Left ventricle myocardium inferior (tissue), 1 donor: ENCODE measurements around the gene SLC4A2. TPM values are rescaled to one million over a fixed set of nuclear protein-coding genes. Genes with fewer than 3 reads are reported as not detected.

Experiments
- DNase-seq: peaks from one replicate; pipeline ENCODE4 v3.0.0-alpha.2; 2020
- H3K27ac ChIP-seq: fragments of 200-600 bp; replicated peaks from 2 replicates; pipeline ENCODE4 v1.8.0; 2021
- H3K27me3 ChIP-seq: fragments of 200-600 bp; 2 replicates; pipeline ENCODE4 v1.8.0; 2021; ENCODE audit warnings: low read depth
- H3K36me3 ChIP-seq: fragments of 200-600 bp; 2 replicates; pipeline ENCODE4 v1.8.0; 2021
- H3K4me1 ChIP-seq: fragments of 200-600 bp; 2 replicates; pipeline ENCODE4 v1.8.0; 2021
- H3K4me3 ChIP-seq: fragments of 200-600 bp; 2 replicates; pipeline ENCODE4 v1.8.0; 2021; ENCODE audit warnings: mild to moderate bottlenecking, moderate library complexity
- H3K9me3 ChIP-seq: fragments of 200-600 bp; replicated peaks from 2 replicates; pipeline ENCODE4 v1.8.0; 2021
- intact Hi-C: fragments of 100-400 bp; cut with micrococcal nuclease; formaldehyde crosslinking; loops from one replicate; pipeline ENCODE4 v1.11.0; 2022
- total RNA-seq: library from RNA; stranded (reverse); fragmentation: NEBNext Ultra II Directional; extraction: Animal tissue kit (Norgen Biotek cat#: 25700); gene quantifications from one replicate; pipeline ENCODE4 v1.2.1, GENCODE V29; 2021
- TF ChIP-seq, protein P1 (sequence below): fragments of 200-600 bp; IDR thresholded peaks from 2 replicates; pipeline ENCODE4 v1.8.0; 2021; ENCODE audit warnings: antibody characterized with exemption, mild to moderate bottlenecking, borderline replicate concordance
- donor health status: DM: no; HTN: yes; CAD: no; lungs with severe emphysema.

The SLC4A2 gene
- total RNA-seq, 1 donor from 2014 or later: 62.9 TPM

DNA sequence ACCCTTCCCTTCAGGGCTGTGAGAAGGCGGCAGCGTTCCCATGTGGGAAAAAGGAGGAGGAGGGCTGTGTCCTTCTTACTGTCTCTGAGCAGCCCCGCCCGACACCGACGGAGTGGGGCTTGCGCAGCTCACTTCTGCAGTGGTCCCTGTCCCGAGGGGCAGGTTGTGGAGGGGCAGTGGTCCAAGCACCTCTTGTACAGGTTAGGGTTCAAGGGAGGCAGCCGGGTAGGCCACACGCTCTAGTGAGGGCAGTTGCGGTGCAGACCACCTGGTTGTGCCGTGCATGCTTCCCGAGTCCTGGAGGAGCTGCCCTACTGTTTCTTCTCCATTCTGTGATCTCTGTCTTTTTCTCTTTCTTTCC, 59.6 kb downstream of the SLC4A2 start:
- no peaks in the 10 kb centered on the region for H3K9me3 ChIP-seq
- no peak for DNase-seq
- H3K4me3 ChIP-seq: no peak overlapping the region
- TF ChIP-seq, protein P1, sequence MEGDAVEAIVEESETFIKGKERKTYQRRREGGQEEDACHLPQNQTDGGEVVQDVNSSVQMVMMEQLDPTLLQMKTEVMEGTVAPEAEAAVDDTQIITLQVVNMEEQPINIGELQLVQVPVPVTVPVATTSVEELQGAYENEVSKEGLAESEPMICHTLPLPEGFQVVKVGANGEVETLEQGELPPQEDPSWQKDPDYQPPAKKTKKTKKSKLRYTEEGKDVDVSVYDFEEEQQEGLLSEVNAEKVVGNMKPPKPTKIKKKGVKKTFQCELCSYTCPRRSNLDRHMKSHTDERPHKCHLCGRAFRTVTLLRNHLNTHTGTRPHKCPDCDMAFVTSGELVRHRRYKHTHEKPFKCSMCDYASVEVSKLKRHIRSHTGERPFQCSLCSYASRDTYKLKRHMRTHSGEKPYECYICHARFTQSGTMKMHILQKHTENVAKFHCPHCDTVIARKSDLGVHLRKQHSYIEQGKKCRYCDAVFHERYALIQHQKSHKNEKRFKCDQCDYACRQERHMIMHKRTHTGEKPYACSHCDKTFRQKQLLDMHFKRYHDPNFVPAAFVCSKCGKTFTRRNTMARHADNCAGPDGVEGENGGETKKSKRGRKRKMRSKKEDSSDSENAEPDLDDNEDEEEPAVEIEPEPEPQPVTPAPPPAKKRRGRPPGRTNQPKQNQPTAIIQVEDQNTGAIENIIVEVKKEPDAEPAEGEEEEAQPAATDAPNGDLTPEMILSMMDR: no peak
- intact Hi-C loops: no loop called here
- H3K27ac ChIP-seq: no peak overlapping the region
- H3K36me3 ChIP-seq: peaks cover 53% of the 10 kb centered on the region
- peaks cover 14% of the 10 kb centered on the region for H3K4me1 ChIP-seq
- H3K27me3 ChIP-seq: no peaks in the 10 kb centered on the region

DNA sequence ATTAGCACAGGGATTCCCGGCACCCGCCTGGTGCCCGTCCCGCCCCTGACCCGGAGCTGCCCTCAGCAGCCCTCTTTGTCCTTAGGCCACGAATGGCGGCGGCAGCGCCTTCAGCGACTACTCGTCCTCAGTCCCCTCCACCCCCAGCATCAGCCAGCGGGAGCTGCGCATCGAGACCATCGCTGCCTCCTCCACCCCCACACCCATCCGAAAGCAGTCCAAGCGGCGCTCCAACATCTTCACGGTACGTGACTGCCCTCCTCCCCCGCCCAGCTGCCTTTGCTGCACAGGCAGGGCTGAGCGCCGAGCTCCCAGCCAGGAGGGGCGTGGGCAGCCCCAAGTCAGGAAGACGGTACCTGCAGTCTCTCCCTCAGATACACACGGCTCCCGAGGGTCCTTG, 60.5 kb downstream of the SLC4A2 start:
- intact Hi-C loops: no loop called here

DNA sequence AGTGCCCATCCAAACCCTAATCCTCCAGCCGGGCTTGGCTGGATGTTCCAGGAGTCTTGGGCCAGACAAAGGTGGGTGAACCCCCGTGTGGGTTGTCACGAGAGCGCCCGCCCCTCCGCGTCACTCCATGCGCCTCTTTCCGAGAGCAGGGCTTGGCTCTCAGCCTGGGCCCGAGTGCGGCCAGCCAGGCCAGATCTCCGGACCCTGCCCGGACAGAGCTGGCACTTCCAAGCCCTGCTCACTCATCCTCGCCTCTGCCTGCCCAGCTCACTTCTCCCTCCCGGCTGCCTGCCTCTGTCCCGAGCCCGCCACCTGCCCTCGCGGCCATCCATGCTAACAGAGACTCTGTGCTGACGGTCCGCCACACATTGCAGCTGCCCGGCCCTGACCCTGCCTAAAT, 61.5 kb downstream of the SLC4A2 start:
- TF ChIP-seq, protein P1: no peak
- no peak overlapping the region for H3K4me3 ChIP-seq
- no peak for DNase-seq
- H3K27ac ChIP-seq: no peak overlapping the region
- H3K9me3 ChIP-seq: no peaks in the 10 kb centered on the region
- peaks cover 23% of the 10 kb centered on the region for H3K4me1 ChIP-seq
- H3K27me3 ChIP-seq: no peaks in the 10 kb centered on the region
- intact Hi-C loops: no loop called here
- H3K36me3 ChIP-seq: peaks cover 57% of the 10 kb centered on the region

More for the DNA sequence above, 60.5 kb downstream of the SLC4A2 start:
- Histone ChIP-seq H3K27ac (no peak overlapping the region), H3K9me3 (no peaks in the 10 kb centered on the region), H3K4me3 (no peak overlapping the region), H3K27me3 (no peaks in the 10 kb centered on the region), H3K4me1 (peaks cover 18% of the 10 kb centered on the region), H3K36me3 (peaks cover 57% of the 10 kb centered on the region)
- TF ChIP-seq, protein P1: no peak
- DNase-seq: no peak

DNA sequence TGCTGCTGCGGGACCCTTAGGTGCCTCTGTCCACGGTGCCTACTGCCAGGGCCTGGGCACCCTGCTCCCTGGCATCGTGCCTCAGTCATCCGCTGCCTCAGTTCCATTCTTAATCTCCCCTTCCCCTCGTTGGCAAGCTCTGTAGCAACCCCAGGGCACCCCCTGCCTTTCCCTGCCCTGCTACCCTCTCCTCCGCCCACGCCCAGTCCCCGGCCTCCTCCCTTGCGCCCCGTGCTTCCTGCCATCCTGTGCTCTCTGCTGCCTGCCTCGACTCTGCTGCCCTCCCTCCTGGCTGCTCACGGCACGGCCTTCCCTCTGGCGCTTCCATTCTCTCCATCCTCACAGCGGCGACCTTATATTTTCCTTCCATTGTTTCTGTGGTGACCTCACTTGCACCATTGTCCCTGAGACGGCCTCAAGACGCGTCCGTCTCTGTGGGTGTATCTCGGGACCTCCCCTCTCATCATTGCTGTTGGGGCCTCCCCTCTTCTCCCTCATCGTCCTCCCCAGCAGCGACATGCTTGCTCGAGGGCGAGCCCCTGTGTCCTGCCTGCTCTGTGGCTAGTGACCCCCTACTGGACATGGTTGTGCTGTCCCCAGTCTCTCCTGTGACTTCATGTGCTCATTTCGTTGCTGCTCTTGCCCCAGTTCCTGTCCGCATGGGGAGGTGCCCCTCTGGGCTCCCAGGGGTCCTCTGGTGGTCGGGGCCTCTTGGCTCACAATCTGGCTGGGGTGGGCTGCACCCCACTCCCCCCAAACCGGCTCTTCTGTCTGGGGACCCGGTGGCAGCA, 62.2 kb downstream of the SLC4A2 start:
- intact Hi-C loops: no loop called here
- peaks cover 57% of the 10 kb centered on the region for H3K36me3 ChIP-seq
- TF ChIP-seq, protein P1: no peak
- H3K27ac ChIP-seq: peak overlapping the region; percentile 40
- no peak for DNase-seq
- no peak overlapping the region for H3K4me3 ChIP-seq
- H3K9me3 ChIP-seq: no peaks in the 10 kb centered on the region
- peaks cover 28% of the 10 kb centered on the region for H3K4me1 ChIP-seq
- no peaks in the 10 kb centered on the region for H3K27me3 ChIP-seq

DNA sequence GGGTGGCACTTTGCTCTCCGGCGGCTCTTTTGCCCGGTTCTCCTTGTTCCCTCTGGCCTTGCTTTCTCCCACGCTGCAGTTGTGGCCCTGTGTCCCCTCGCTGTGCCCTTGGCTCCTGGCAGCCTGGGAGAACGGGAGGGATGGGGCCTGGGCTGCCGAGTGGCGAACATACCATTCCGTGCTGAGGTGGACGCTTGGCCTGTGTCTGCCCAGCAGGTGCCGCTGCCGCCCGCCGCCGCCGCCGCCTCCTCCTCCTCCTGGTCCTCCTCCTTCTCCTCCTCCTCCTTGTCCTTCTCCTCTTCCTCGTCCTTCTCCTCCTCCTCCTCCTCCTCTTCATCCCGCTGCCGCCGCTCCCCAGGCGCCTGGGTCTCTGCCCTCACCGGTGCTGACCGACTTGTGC, 62.9 kb downstream of the SLC4A2 start:
- Histone ChIP-seq H3K9me3 (no peaks in the 10 kb centered on the region), H3K4me1 (peaks cover 28% of the 10 kb centered on the region), H3K4me3 (no peak overlapping the region), H3K36me3 (peaks cover 57% of the 10 kb centered on the region), H3K27me3 (no peaks in the 10 kb centered on the region), H3K27ac (peak overlapping the region; percentile 40)
- TF ChIP-seq, protein P1: peak; percentile 38
- intact Hi-C loops: no loop called here
- no peak for DNase-seq
